ENCODE data around the gene ADSS1.

The ADSS1 gene

GRCh38 chr14:104781271-104782077 lies 57.4 kb downstream of the ADSS1 start:
- TF ChIP-seq CTCF (IDR thresholded peaks at IDR 0.05; ENCODE audit: low read depth, low read length): no peak
- DNase-seq (ENCODE audit: extremely low read depth, low read depth): no peak

- TF ChIP-seq CTCF (IDR thresholded peaks at IDR 0.05; ENCODE audit: low read depth, low read length): no peak
- no peak for DNase-seq (ENCODE audit: extremely low read depth, low read depth)
Measured at GRCh38 chr14:104782086-104782807, 58.2 kb downstream of the ADSS1 start.

GRCh38 chr14:104782808-104783139 lies 58.7 kb downstream of the ADSS1 start:
- DNase-seq (ENCODE audit: extremely low read depth, low read depth): no peak
- no peak for TF ChIP-seq CTCF (IDR thresholded peaks at IDR 0.05; ENCODE audit: low read depth, low read length)

GRCh38 chr14:104783484-104784217 lies 59.6 kb downstream of the ADSS1 start:
- DNase-seq (ENCODE audit: extremely low read depth, low read depth): no peak
- TF ChIP-seq CTCF (IDR thresholded peaks at IDR 0.05; ENCODE audit: low read depth, low read length): no peak

GRCh38 chr14:104784218-104784568 lies 60.2 kb downstream of the ADSS1 start:
- no peak for DNase-seq (ENCODE audit: extremely low read depth, low read depth)
- TF ChIP-seq CTCF (IDR thresholded peaks at IDR 0.05; ENCODE audit: low read depth, low read length): no peak

- no peak for TF ChIP-seq CTCF (IDR thresholded peaks at IDR 0.05; ENCODE audit: low read depth, low read length)
Measured at GRCh38 chr14:104784846-104785707, 61.0 kb downstream of the ADSS1 start.

More at GRCh38 chr14:104784846-104785707, 61.0 kb downstream of the ADSS1 start:
- DNase-seq (ENCODE audit: extremely low read depth, low read depth): no peak
